Stomach (tissue), 4 donors: ENCODE measurements around the gene BCL2.

ENCODE experiments used
- CTCF ChIP-seq, 7 experiments: fragments of 450-650 bp in 4 of 7; fragments of 200-600 bp in 3 of 7; sonication (generic) in 3 of 7; IDR thresholded peaks; one replicate each; pipeline ENCODE4 v1.5.1; 2016 to 2019; ENCODE audit warnings: antibody characterized with exemption in 7 of 7, control low read depth in 2 of 7, mild to moderate bottlenecking in 1 of 7
- POLR2A ChIP-seq, 4 donors: fragments of 450-650 bp; IDR thresholded peaks; one replicate each; pipeline ENCODE4 v1.6.1; 2016; ENCODE audit warnings: antibody characterized with exemption in 4 of 4, control low read depth in 2 of 4, mild to moderate bottlenecking in 1 of 4, moderate library complexity in 1 of 4
- POLR2AphosphoS5 ChIP-seq, 3 donors: sonication (generic); formaldehyde crosslinking; IDR thresholded peaks; one replicate each; pipeline ENCODE4 v1.6.1; 2016; ENCODE audit warnings: antibody characterized with exemption in 3 of 3

- TF ChIP-seq POLR2A (IDR thresholded peaks at IDR 0.05) (no peak), CTCF (IDR thresholded peaks at IDR 0.05) (no peak), POLR2AphosphoS5 (IDR thresholded peaks at IDR 0.05) (no peak)
Measured at GRCh38 chr18:63229971-63230370, 89.6 kb downstream of the BCL2 start.
